HCT116 (cell line): ENCODE data around the gene GIT2.
"Not testable (repeated sequence)": the region's sequence is repeated elsewhere in the genome, so short reads cannot be mapped to it uniquely, and the experiment has no call there.

Experiments
- CEBPB ChIP-seq: IDR thresholded peaks from 2 replicates; pipeline ENCODE4 v1.6.1; 2012; ENCODE audit warnings: low read depth
- CTCF ChIP-seq, 3 experiments: fragments of 200-600 bp in 1 of 3; sonication (generic) in 1 of 3; IDR thresholded peaks in 2 of 3; conservative IDR thresholded peaks in 1 of 3; 2 replicates each; pipeline ENCODE4 v1.5.1; 2012 to 2017; ENCODE audit warnings: low read depth in 2 of 3, low read length in 2 of 3, antibody characterized with exemption in 1 of 3, borderline replicate concordance in 1 of 3, control low read depth in 1 of 3, mild to moderate bottlenecking in 1 of 3, mixed read lengths in 1 of 3, mixed run types in 1 of 3, moderate library complexity in 1 of 3; ENCODE audit not compliant: insufficient read depth in 1 of 3
- EZH2 ChIP-seq: fragments of 200-600 bp; sonication (generic); IDR thresholded peaks from 2 replicates; pipeline ENCODE4 v1.6.1; 2017; ENCODE audit warnings: antibody characterized with exemption, mixed run types
- EZH2phosphoT487 ChIP-seq: fragments of 200-600 bp; IDR thresholded peaks from 2 replicates; pipeline ENCODE4 v1.6.1; 2018; ENCODE audit warnings: antibody characterized with exemption, borderline replicate concordance
- POLR2A ChIP-seq: IDR thresholded peaks from 2 replicates; pipeline ENCODE4 v1.7.0; 2011; ENCODE audit warnings: borderline replicate concordance; ENCODE audit not compliant: insufficient read depth, insufficient read length; ENCODE audit errors: extremely low read depth
- POLR2AphosphoS5 ChIP-seq: IDR thresholded peaks from 2 replicates; pipeline ENCODE4 v1.6.1; 2011; ENCODE audit warnings: mild to moderate bottlenecking, low read depth, low read length, moderate library complexity
- RAD21 ChIP-seq: IDR thresholded peaks from 2 replicates; pipeline ENCODE4 v1.6.1; 2012; ENCODE audit warnings: low read depth, mild to moderate bottlenecking
- SIN3A ChIP-seq: IDR thresholded peaks from 2 replicates; pipeline ENCODE4 v1.6.1; 2012; ENCODE audit warnings: low read depth
- TCF7L2 ChIP-seq: IDR thresholded peaks from 2 replicates; pipeline ENCODE4 v1.7.0; 2011; ENCODE audit warnings: borderline replicate concordance, inconsistent platforms; ENCODE audit not compliant: insufficient read depth, insufficient read length; ENCODE audit errors: extremely low read depth
- YY1 ChIP-seq: IDR thresholded peaks from 2 replicates; pipeline ENCODE4 v1.6.1; 2011; ENCODE audit warnings: low read length, low read depth, moderate library complexity, mild to moderate bottlenecking; ENCODE audit not compliant: insufficient replicate concordance; ENCODE audit errors: extremely low read depth
- ZNF274 ChIP-seq: fragments of 200-500 bp; sonication (Bioruptor generic); IDR thresholded peaks from 2 replicates; pipeline ENCODE4 v1.6.1; 2014; ENCODE audit warnings: mild to moderate bottlenecking, low read depth, low read length, inconsistent platforms

- TF ChIP-seq POLR2AphosphoS5; CTCF (IDR thresholded peaks at IDR 0.05 in 2 of 3, conservative IDR thresholded peaks at IDR 0.05 in 1 of 3; ENCODE audit: borderline replicate concordance in 1 of 3, insufficient read depth in 1 of 3, low read depth in 2 of 3, low read length in 2 of 3); ZNF274; RAD21; TCF7L2; EZH2phosphoT487; CEBPB; POLR2A; EZH2; SIN3A; YY1: not testable (repeated sequence)
These were observed 12.7 kb upstream of the GIT2 start for GRCh38 chr12:110008681-110009398.
